Measurements from ENCODE around the gene SLC25A46. TPM values are rescaled to one million over a fixed set of nuclear protein-coding genes. Genes with fewer than 3 reads are reported as not detected.

The SLC25A46 gene
- total RNA-seq, 4 donors from 2014 or later: 40.0 to 63.0 (median 50.4) TPM

- Histone ChIP-seq H3K4me3 (no peak overlapping the region), H3K9me3 (no peaks in the 10 kb centered on the region), H3K36me3 (no peaks in the 10 kb centered on the region), H3K27me3 (no peaks in the 10 kb centered on the region), H3K4me1 (no peaks in the 10 kb centered on the region), H3K27ac (no peak overlapping the region)
- no peak for TF ChIP-seq POLR2A (IDR thresholded peaks at IDR 0.05)
- TF ChIP-seq, protein P1, sequence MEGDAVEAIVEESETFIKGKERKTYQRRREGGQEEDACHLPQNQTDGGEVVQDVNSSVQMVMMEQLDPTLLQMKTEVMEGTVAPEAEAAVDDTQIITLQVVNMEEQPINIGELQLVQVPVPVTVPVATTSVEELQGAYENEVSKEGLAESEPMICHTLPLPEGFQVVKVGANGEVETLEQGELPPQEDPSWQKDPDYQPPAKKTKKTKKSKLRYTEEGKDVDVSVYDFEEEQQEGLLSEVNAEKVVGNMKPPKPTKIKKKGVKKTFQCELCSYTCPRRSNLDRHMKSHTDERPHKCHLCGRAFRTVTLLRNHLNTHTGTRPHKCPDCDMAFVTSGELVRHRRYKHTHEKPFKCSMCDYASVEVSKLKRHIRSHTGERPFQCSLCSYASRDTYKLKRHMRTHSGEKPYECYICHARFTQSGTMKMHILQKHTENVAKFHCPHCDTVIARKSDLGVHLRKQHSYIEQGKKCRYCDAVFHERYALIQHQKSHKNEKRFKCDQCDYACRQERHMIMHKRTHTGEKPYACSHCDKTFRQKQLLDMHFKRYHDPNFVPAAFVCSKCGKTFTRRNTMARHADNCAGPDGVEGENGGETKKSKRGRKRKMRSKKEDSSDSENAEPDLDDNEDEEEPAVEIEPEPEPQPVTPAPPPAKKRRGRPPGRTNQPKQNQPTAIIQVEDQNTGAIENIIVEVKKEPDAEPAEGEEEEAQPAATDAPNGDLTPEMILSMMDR (IDR thresholded peaks at IDR 0.05): no peak
- DNase-seq: peak in 1 of 3 donors; percentile 45
These were observed 68.4 kb downstream of the SLC25A46 start for GRCh38 chr5:110807169-110807568.

- no peak for TF ChIP-seq POLR2A (IDR thresholded peaks at IDR 0.05)
- TF ChIP-seq, protein P1 (IDR thresholded peaks at IDR 0.05): no peak
- no peak for DNase-seq
These were observed 70.2 kb downstream of the SLC25A46 start for GRCh38 chr5:110809006-110809405.

More at GRCh38 chr5:110809006-110809405, 70.2 kb downstream of the SLC25A46 start:
- no peak overlapping the region for H3K4me3 ChIP-seq
- no peaks in the 10 kb centered on the region for H3K4me1 ChIP-seq
- H3K27ac ChIP-seq: no peak overlapping the region
- H3K9me3 ChIP-seq: no peaks in the 10 kb centered on the region
- H3K36me3 ChIP-seq: no peaks in the 10 kb centered on the region
- H3K27me3 ChIP-seq: no peaks in the 10 kb centered on the region

Other genes starting within 250 kb of the SLC25A46 start
- 1 to 10 TPM; 1.1 to 5.5 (median 3.3) TPM for gene TMEM232, start 12.3 kb upstream of the SLC25A46 start, total RNA-seq